Smooth muscle cell (in vitro differentiated cells): Measurements from ENCODE around the gene RELN. TPM values are rescaled to one million over a fixed set of nuclear protein-coding genes. Genes with fewer than 3 reads are reported as not detected.

Experiments used
- DNase-seq: peaks from one replicate; lab custom pipeline; 2025; ENCODE audit not compliant: unreplicated experiment; lab: John Stamatoyannopoulos, UW
- H2AFZ ChIP-seq: fragments of 200-600 bp; sonication (generic); 2 replicates; pipeline ENCODE4 v1.6.0; 2016; ENCODE audit warnings: antibody characterized with exemption, low read depth, mild to moderate bottlenecking
- H3F3A ChIP-seq: fragments of 200-600 bp; sonication (generic); 2 replicates; pipeline ENCODE4 v1.6.0; 2017; ENCODE audit warnings: antibody characterized with exemption, low read depth
- H3K27ac ChIP-seq: fragments of 200-600 bp; sonication (generic); 2 replicates; pipeline ENCODE4 v1.5.1; 2016; ENCODE audit warnings: low read depth, mild to moderate bottlenecking
- H3K27me3 ChIP-seq: fragments of 200-600 bp; sonication (generic); 2 replicates; pipeline ENCODE4 v1.6.1; 2016; ENCODE audit warnings: low read depth, mild to moderate bottlenecking
- H3K36me3 ChIP-seq: fragments of 200-600 bp; sonication (generic); 2 replicates; pipeline ENCODE4 v1.5.1; 2016; ENCODE audit warnings: low read depth
- H3K4me1 ChIP-seq: fragments of 200-600 bp; sonication (generic); 2 replicates; pipeline ENCODE4 v1.5.1; 2016; ENCODE audit warnings: low read depth
- H3K4me2 ChIP-seq: fragments of 200-600 bp; sonication (generic); 2 replicates; pipeline ENCODE4 v1.6.0; 2016; ENCODE audit warnings: mild to moderate bottlenecking
- H3K4me3 ChIP-seq: fragments of 200-600 bp; sonication (generic); 2 replicates; pipeline ENCODE4 v1.5.1; 2016; ENCODE audit warnings: mild to moderate bottlenecking
- H3K79me2 ChIP-seq: fragments of 200-600 bp; sonication (generic); 2 replicates; pipeline ENCODE4 v1.6.0; 2016; ENCODE audit warnings: low read depth, mild to moderate bottlenecking
- H3K9ac ChIP-seq: fragments of 200-600 bp; sonication (generic); 2 replicates; pipeline ENCODE4 v1.6.0; 2016; ENCODE audit warnings: low read depth
- H3K9me3 ChIP-seq: fragments of 200-600 bp; sonication (generic); replicated peaks from 2 replicates; pipeline ENCODE4 v1.5.1; 2016; ENCODE audit warnings: low read depth
- H4K20me1 ChIP-seq: fragments of 200-600 bp; sonication (generic); 2 replicates; pipeline ENCODE4 v1.6.0; 2016; ENCODE audit warnings: low read depth
- CTCF ChIP-seq: fragments of 200-600 bp; sonication (generic); IDR thresholded peaks from 2 replicates; pipeline ENCODE4 v1.5.1; 2017; ENCODE audit warnings: borderline replicate concordance, mild to moderate bottlenecking, antibody characterized with exemption; ENCODE audit not compliant: insufficient read depth, poor library complexity, severe bottlenecking
- WGBS: methylation state at CpG from one replicate; pipeline ENCODE4 v1.1.7; 2016; ENCODE audit warnings: low lambda C conversion rate; 5-methylcytosine and 5-hydroxymethylcytosine counted together
- polyA plus RNA-seq: library from polyadenylated mRNA; unstranded; fragments of >200 nt; fragmentation: Nextera tagmentation; extraction: Ambion mirVana; gene quantifications from 2 replicates; pipeline ENCODE4 v1.2.1, GENCODE V29; 2016
- total RNA-seq: library from RNA; depleted of rRNA; stranded (reverse); fragments of >200 nt; gene quantifications from 2 replicates; pipeline ENCODE4 v1.2.3, GENCODE V29; 2014

The RELN gene
- total and polyA plus RNA-seq, 2 experiments from 2014 or later: 0.90 TPM; not detected in 1

- Histone ChIP-seq H3K27ac (no peak overlapping the region), H2AFZ (no peak overlapping the region), H3F3A (no peaks in the 10 kb centered on the region), H3K27me3 (peaks cover 5% of the 10 kb centered on the region), H3K9ac (no peak overlapping the region), H3K4me2 (no peak overlapping the region), H3K36me3 (no peaks in the 10 kb centered on the region), H3K4me3 (no peak overlapping the region), H3K9me3 (no peaks in the 10 kb centered on the region), H4K20me1 (no peaks in the 10 kb centered on the region), H3K79me2 (no peaks in the 10 kb centered on the region), H3K4me1 (no peaks in the 10 kb centered on the region)
- no peak for TF ChIP-seq CTCF
- WGBS: 90% methylated on average over 2 of the region's 2 CpGs
- DNase-seq: no peak
Observed at GRCh38 chr7:103893350-103893749, 96.1 kb downstream of the RELN start.

- Histone ChIP-seq H3K9ac (no peak overlapping the region), H3K4me3 (no peak overlapping the region), H3K4me1 (no peaks in the 10 kb centered on the region), H3K9me3 (no peaks in the 10 kb centered on the region), H2AFZ (no peak overlapping the region), H3K79me2 (no peaks in the 10 kb centered on the region), H3F3A (no peaks in the 10 kb centered on the region), H3K27me3 (peaks cover 5% of the 10 kb centered on the region), H4K20me1 (no peaks in the 10 kb centered on the region), H3K4me2 (no peak overlapping the region), H3K27ac (no peak overlapping the region), H3K36me3 (no peaks in the 10 kb centered on the region)
- TF ChIP-seq CTCF: no peak
- 51% methylated on average over 3 of the region's 3 CpGs for WGBS
- no peak for DNase-seq
Observed at GRCh38 chr7:103889451-103889850, 100.0 kb downstream of the RELN start.

GRCh38 chr7:103888603-103889153 is 100.8 kb downstream of the RELN start:
- WGBS: 50% methylated on average over 6 of the region's 6 CpGs

More at GRCh38 chr7:103888603-103889153, 100.8 kb downstream of the RELN start:
- Histone ChIP-seq H3K4me2 (no peak overlapping the region), H3F3A (no peaks in the 10 kb centered on the region), H3K36me3 (no peaks in the 10 kb centered on the region), H3K4me3 (no peak overlapping the region), H3K4me1 (no peaks in the 10 kb centered on the region), H2AFZ (peak overlapping the region; percentile 37), H4K20me1 (no peaks in the 10 kb centered on the region), H3K79me2 (no peaks in the 10 kb centered on the region), H3K9me3 (no peaks in the 10 kb centered on the region), H3K27ac (no peak overlapping the region), H3K27me3 (peaks cover 5% of the 10 kb centered on the region), H3K9ac (no peak overlapping the region)
- no peak for TF ChIP-seq CTCF
- DNase-seq: no peak
